Measurements from ENCODE around the gene SHISA4.
"Not testable (repeated sequence)": the region's sequence is repeated elsewhere in the genome, so short reads cannot be mapped to it uniquely, and the experiment has no call there.

The SHISA4 gene

DNA sequence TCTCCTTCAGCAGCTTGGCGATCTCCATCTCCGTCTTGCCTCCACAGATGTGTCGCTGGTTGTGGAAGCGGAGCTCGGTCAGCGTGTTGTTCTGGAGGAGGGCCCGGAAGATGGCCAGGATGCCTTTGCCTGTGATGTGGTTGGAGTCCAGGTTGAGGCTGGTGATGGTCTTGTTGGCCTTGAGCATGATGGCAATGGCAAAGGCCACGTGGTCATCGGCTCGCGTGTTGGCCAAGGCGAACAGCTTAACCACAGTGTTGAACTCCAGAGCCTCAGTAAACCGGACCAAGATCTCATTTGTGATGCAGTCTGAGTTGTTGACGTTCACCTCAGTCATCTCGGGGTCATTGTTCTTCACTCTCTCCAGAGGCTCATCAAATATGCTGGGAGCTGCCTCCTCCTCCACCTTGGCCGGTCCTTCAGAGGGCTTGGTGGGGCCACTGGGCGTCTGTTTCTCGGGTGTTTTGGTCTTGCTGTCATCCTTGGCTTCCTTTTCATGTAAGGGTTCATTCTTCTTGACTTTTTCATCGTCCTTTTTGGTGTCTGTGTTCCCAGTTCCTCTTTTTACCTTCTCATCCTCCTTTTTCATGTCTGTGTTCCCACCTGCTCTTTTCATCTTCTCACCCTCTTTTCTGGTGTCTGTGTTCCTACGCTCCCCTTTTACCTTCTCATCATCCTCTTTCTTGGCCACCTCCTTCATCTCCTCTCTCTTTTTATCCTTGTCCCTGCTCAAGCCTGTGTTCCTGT, 11.2 kb downstream of the SHISA4 start:
- no peak for DNase-seq

DNA sequence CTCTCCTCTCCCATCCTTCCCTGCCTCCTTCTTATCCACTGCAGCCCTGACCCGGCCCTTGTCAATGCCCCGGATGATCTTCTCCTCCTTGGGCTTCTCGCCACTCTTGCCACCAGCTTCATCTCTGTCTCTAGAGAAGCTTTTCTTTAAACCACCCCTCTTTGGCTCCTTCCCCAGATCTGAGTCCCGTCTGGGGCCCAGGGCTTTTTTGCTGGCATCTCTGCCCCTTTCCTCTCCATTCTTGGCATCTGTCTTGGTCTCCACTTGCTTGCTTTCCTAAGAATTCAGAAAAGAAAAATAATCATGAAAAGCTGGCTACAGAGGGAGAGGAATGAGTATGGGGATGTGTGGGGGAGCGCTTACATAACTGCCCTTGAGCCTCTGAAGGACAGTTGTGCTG, 11.8 kb downstream of the SHISA4 start:
- no peak for DNase-seq

DNA sequence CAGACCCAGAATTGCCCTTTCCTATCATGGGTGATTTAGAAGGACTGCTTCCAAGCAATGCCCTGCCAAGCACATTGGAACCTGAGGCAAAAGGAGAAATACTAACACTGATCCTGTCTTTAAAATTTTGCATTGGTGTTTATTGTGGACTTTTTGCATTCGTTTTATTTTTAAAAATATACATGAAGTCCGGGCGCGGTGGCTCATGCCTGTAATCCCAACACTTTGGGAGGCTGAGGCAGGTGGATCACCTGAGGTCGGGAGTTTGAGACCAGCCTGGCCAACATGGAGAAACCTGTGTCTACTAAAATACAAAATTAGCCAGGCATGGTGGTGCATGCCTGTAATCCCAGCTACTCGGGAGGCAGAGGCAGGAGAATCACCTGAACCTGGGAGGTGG, 12.3 kb downstream of the SHISA4 start:
- DNase-seq: not testable (repeated sequence)

DNA sequence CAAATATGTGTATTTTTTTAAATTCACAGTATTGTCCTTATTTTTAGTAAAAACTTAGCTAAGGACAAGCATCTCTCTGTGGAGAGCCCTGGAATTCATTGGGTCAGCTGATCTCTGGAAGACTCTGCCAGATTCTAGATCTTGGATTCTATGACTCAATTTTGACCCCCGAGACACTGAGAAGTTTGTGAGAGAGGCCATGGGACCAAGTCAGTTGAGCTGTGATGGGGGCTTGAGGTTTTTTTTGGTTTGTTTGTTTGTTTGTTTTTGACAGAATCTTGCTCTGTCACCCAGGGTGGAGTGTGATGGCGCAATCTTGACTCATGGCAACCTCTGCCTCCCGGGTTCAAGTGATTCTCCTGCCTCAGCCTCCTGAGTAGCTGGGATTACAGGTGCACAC, 13.5 kb downstream of the SHISA4 start:
- no peak for DNase-seq

DNA sequence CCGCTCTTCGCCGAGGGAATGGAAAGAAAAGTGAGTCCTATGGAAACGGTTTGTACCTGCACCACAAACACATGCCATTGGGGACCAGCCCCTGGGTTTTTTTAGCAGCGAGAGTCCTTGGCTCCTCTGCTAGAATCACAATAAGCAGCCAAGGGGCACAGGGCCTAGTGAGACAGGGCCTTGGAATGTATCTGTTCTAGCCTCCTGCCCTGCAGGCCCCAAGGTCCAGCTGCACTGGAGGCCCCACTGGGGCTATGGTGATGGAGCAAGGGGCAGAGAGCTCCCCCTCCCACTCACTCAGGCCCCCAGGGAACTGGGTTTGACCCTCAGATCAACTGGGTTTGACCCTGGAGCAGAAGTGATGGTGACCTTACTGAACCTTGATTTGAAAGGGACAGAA, 14.4 kb downstream of the SHISA4 start:
- no peak for DNase-seq

DNA sequence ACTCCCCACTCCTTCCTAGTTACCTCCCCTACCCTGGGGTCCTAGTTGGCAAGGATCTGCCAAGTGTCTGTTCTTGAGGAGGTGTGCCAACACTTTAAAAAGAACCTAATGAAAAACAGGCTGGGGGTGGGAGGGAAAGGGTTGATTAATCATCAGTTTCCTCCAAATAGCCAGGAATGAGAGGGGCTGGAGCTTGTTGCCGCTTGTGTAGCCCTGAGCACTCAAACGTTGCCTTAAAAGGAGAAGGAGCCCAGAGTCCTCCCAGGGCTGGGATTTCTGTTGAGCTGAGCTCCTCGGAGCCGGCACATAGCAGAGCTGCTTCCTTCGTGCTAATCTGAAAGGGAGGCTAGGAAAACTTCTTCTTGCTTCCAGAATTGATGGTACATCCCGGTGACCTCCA, 15.9 kb downstream of the SHISA4 start:
- DNase-seq: no peak

DNA sequence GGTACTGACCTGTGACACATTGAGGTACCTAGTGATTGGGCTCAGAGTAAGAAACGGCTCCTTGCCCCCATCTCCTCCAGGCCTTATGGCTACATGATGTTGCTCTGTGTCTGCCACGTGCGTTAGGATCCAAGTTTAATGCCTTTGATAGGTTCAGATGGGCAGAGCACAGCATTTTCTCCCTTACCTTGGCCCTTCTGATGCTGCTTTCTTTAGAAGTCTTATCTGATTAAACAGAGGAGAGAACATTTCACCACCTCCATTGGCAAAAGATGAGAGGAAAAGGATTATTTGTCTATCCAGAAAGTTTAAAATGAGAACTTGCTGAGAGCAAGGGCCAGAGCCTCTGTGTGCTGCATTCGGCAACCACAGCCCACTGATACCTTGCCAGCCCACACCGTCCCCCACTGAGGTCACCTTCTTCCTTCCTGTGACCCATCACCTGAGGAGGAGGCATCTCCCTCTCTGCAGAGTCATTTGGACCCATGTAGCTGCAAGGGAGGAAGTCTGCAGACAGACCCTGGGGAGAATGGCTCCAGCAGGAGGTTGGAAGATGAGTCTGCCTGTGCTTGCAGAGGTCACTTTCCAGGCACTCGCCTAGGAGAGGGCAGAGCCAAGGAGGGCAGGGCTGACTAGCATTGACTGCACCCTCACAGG, 16.7 kb downstream of the SHISA4 start:
- no peak for DNase-seq

DNA sequence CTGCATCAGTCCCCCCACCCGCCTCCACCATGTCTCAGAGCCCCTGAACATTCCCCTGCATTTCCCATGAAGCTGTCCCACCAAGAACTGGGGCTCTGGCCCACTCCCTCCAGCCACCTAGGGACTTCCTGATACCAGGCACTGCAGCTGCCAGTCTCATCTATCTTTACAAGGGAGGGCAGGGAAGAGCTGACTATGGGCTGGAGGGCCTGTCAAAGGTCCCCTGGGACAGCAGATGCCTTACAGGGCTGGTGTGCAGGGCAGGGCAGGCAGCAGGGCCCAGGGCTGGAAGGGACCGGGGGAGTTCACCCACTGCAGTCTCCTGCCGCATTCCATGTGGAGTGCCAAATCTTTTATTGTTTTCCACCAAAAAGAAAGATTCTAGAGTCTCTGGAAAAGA, 17.6 kb downstream of the SHISA4 start:
- DNase-seq: no peak

DNA sequence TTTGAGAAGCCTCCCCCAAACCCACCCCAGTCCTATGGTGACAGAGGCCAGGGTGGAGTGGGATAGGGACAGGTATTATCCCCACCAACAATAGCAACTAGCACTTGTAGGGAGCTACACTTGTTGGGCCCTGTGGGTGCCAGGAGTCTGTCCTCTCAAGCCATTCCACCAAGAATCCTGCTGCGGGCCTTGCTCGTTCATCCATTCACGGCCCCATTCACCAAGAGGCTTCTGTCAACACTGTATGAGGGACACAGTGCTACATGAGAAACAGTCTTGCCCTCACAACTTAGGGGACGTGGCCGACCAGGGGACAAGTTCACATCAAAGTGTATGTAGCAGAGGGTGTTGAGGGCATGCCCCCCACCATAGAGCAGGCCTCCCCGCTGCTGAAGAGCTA, 18.9 kb downstream of the SHISA4 start:
- no peak for DNase-seq

DNA sequence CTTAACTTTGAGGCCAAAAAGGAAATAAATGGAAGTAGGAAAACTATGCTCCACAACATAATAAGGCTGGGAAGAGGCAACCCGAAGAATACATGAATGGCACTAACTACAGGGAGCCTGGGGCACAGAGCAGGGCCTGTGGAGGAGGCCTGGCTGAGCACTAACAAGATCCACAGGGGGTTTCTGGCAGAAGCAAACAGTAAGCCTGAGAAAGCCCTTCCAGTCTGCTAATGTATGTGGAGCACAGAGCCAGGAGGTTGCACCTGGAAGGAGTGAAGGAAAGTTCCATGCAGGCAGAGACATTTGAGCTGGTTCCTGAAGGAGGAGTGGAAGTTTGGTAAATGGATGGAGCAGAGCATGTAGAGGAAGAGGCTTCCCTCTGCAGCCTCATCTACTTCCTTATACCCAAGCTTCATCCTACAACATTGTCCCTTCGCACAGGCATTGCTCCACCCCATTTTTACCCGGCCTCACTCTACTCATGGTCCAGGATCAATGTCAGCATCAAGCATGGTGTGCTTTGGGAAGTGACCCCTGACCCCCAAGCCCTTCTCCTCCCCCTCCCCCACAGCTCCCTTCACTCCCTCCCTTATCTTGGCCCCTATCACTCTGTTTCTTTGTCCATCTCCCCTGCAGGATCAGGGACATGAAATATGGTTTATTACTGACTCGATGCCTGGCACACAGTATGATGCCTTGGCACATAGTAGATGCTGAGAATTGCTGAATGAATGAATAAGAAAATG, 23.3 kb downstream of the SHISA4 start:
- DNase-seq: no peak

DNA sequence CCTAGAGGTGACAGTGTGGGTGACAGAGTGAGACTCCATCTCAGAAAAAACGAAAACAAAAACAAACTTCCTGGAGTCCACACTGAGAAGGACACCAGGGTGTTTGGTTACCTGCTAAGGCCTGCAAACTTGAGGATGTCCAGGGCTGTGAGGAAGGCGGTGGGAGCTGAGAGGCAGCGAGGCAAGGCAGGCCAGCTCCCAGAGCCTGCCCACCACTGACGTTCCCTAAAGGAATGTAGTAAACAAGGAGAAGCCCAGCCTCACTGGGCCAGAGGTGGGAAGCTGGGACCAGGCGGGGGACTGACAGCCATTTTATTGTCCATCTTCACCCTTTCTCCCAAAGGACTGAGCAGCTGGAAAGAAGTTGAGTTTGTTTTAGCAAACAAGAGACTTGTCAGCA, 24.1 kb downstream of the SHISA4 start:
- DNase-seq: no peak

DNA sequence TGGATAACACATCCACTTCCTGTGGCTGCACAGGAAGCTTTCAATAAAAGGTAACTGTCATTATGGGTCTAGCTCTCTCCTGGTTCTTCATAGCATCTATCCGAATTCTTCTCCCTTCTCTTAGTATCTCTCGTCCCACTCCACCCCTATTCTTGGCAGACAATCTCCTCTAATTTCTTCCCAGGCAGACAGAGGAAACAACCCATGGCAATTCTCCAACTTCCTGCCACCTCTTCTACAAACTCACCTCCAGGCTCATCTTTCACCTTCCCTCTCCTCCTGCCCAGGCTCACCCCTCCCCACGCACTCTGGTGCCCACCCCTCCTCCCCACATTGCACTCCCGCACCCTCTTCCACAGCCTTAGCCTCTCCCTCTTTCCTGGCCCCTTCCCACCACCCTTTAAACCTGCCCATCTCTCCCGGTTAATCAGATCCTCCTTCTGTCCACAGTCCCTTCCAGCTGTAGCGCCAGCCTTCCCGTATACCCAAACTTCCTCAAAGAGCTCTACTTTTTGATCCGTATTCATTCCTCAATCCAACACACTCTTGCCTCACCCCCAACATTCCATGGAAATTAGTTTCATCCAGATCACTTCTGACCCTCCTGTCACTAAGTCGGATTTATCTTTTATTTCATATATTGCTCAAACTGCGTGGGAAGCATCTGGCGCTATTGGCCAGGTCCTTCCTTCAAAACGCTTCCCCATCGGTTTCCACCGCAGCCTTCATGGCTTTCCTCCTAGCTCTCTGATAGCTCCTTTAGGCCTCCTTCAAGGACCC, 25.9 kb downstream of the SHISA4 start:
- DNase-seq: no peak

DNA sequence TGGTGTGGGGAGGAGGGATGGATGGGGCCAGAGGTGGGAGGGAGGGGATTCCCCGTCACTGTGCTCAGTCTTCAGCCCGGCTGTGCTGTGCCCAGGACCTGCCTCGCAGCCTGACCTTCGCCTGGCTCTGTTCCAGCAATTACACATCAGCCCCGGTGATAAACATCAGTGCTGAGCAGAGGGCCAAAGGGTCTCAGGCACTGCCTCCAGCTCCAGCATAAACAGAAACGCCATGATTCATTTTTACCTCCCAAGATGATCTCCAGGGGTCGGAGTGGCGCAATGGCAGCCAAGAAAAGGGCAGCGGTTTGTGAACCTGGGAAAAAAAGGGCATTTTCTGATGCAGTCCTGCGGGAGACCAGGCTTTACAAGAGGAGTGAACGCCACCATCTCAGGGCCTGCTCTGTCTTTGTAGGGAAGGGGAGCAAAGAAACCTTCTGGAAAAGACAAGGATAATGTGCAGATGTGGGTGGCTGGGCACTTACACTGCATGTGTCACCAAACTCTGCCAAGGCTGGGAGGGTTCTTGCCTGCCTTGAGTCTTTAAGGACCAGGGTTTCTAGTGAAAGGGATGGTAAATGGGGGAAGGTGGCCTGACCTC, 28.1 kb downstream of the SHISA4 start:
- DNase-seq: no peak

DNA sequence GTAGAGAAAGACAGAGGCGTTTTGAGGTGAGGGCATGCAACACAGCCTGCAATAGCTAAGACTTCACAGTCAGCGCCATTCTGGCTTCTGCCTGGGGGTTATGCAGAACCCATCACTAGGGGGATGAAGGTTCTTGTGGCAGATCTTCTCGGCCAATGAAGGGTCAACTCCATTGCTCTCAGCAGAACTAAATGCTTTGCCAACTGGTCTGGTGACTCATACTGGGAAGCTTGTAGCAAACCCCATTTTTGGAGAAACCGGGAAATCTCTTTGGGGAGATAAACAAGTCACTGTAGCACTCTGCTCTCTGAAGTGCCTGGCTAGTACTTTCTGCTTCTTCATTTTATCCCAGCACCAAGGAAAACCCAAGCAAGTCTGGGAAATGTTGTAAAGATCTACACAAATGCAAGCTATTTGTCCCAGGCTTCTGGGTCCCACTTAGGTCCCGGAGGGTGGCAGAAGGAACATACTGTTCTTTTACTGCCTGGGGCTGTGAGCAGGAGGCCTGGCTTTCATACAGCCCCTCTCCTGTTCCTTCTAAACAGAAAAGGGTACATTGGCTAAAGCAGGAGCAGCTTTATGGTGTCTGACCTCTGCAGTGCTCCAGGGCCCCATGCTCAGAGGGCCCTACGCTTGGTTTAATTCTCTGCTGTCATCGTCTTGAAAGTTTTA, 28.8 kb downstream of the SHISA4 start:
- no peak for DNase-seq

DNA sequence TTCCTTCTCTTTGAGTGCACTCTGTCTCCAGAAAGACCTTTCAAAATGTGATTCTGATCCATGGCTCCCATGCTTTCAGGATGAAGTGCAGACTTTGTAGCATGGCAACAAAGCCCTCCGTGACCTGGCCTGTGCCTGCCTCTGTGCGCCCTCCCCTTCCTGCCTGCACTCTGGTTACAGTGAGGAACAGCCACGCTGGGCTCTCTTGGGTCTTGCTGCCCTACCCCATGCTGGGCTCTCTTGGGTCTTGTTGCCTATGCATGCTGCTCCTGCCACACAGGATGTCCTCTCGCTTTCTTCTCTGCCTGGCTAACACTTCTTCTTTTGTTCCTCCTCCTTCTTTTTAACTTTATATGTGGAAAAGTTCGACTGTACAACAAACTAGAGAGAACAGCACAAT, 29.6 kb downstream of the SHISA4 start:
- DNase-seq: no peak

DNA sequence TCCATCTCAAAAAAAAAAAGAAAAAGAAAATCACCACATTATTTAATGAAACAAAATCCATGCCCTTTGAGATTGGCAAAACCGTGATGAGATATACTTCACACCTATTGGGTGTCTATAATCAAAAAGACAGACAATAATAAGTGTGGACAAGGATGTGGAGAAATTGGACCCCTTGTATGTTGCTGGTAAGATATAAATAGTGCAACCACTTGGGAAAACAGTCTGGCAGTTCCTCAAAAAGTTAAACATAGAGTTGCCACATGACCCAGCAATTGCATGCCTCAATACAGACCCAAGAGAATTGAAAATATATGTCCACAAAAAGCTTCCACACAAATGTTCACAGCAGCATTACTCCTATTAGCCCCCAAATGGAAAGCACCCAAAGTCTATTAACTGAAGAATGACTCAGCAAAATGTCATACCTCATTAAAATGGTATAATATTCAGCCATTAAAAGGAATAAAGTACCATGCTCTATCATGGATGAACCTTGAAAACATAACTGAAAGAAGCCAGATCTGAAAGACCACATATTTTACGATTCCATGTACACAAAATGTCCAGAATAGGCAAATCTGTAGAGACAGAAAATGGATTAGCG, 33.4 kb downstream of the SHISA4 start:
- DNase-seq: no peak

DNA sequence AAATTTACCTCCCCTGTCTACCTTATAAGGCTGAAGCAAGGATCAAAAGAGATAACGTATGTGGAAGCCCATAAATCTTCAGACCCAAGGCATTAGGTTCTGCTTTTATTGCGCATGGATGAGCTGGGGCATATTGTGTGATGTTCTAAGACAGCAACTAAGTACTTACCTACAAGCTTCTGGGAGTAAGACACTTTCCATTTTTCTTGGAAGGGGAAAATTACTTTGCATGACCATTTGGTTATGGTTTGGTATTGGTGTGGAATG, 36.5 kb downstream of the SHISA4 start:
- DNase-seq: no peak

DNA sequence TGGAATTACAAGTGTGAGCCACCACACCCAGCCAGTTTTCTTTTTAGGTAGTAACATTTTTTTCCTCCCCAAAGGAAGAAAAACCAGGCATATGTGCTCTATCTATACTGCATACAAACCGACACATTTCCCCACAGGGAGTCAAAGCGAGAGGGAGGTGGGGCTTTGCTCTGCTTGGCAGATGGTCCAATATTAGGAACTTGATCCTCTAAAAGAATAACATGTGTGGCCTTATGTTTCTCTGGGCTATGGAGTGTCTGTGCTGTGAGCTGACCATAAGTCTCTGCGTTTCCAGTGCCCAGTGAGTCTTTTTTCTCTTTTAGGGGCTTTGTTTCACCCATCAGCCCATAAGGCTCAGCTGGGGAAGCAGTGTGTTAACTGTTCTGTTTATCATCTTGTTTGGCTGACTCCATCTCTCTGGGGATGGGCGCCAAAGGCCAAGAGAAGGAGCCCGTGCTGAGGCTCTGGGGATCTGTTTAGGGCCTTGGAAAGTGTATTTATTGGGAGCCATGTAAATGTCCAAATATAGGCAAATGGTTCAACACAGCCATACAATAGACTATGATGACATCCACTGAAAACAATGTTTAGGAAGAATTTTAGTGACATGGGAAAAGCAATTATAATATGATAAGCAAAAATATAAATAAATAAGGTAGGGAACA, 37.4 kb downstream of the SHISA4 start:
- DNase-seq: no peak

DNA sequence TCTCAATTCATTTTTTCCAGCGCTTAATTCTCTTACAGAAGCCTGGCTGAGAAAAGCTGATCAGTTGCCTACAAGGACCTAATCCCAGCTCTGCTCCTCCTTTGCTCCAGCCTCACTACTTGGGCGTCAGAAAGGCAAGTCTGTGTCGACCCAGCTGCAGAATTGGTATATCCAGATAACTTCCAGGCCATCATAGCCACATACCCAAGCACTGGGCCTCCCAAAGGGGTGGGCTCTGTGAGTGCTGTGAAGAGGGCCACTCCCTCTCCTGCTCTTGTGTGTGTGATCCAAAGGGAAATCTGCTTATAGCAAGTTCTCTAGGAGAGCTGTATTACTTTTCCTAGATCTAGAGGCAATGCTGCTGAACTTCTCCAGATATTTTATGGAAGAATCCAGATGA, 39.6 kb downstream of the SHISA4 start:
- DNase-seq: no peak

DNA sequence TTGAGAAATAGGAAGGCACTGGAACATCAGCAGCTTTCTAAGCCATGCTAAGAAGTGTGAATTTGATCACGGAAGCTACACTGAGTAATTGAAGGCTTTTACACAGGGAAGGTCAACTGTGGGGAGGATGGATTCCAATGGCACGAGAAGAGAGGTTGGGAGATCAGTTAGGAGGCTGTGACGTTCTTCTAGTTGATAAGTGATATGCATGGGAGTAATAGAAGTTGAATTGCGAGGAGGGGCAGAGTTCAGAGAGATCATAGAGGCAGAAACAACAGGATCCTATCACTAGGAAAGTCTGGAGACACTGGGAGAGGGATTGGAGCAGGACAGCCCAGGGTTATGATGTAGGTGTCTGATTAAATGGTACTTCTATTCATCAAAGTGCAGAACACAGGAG, 41.4 kb downstream of the SHISA4 start:
- no peak for DNase-seq

DNA sequence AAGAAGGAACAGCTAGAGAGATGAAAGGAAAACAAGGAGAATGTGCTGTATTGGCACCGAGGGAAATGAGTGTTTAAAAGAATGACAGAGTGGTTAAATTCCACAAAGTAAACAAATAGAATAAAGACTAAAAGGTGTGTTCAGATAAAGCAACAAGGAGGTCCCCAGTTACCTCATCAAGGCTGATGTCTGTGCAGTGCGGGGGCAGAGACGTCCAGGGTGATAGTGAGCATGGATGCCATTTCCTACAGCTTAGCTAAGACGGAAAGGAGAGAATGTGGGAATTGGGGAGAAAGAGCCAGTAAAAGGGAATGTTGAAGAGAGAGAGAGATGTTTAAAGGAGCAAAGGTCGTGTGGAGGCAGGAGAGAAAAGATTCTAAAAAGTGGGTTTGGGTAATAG, 42.1 kb downstream of the SHISA4 start:
- no peak for DNase-seq
